ENCODE measurements around the gene HOXD11.

DNA sequence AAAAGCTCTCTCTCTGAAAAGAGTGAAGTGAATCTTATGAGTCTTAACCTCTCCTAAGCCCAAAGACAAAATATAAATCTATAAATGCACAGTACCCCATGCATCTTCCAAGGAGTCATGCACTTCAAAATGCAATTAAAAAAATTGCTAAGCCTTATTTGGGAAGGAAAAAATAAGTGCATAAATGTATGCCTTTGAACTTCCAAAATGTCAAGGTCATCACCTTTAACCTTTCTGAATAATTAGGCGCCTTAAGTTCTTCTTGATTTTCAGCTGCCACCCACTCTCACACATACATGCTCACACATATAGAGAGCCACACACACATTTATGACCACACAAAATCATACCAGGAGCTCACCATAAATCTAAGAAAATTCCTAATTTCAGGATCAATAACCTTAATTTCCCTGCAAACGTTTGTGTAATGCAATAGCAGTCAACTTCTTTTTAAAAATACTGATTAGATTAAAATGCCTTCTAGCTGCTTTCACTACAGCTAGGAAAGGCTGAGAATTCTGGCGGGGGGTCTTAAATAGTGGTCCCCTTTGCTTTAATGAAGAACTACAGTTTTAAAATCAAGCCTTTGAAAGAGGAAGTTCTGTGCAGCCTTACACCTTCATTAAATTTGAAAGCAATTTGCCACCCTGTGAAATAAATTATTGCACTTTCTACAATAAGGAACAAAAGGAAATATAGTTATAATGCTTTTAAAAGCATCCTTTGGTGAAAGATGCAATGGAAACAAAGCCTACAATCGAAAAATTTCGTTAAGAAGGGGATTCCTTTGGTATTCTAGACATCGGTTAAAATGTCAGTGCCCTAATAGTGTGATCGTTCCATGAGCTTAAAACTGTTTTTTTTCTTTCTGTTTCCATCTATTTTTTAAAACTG is 3.6 kb downstream of the HOXD11 start:
- TF ChIP-seq, protein P1, sequence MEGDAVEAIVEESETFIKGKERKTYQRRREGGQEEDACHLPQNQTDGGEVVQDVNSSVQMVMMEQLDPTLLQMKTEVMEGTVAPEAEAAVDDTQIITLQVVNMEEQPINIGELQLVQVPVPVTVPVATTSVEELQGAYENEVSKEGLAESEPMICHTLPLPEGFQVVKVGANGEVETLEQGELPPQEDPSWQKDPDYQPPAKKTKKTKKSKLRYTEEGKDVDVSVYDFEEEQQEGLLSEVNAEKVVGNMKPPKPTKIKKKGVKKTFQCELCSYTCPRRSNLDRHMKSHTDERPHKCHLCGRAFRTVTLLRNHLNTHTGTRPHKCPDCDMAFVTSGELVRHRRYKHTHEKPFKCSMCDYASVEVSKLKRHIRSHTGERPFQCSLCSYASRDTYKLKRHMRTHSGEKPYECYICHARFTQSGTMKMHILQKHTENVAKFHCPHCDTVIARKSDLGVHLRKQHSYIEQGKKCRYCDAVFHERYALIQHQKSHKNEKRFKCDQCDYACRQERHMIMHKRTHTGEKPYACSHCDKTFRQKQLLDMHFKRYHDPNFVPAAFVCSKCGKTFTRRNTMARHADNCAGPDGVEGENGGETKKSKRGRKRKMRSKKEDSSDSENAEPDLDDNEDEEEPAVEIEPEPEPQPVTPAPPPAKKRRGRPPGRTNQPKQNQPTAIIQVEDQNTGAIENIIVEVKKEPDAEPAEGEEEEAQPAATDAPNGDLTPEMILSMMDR (IDR thresholded peaks at IDR 0.05): no peak
- TF ChIP-seq EP300 (IDR thresholded peaks at IDR 0.05): no peak
- no peak for TF ChIP-seq POLR2A (IDR thresholded peaks at IDR 0.05)
- TF ChIP-seq POLR2AphosphoS5 (IDR thresholded peaks at IDR 0.05): no peak
